Activated CD4-positive, alpha-beta T cell treated with anti-CD3 and anti-CD28 coated beads, Interleukin-2, amount 10 ng/mL, durations not matched to agents 7 days and 5 days (primary cell): ENCODE results near the gene SGF29. TPM values are rescaled to one million over a fixed set of nuclear protein-coding genes. Genes with fewer than 3 reads are reported as not detected.
A peak's percentile ranks its signal among the peaks of the same experiment; 100 is the strongest.
"Not testable (repeated sequence)": the region's sequence is repeated elsewhere in the genome, so short reads cannot be mapped to it uniquely, and the experiment has no call there.

Source experiments
- CTCF ChIA-PET: fragments of 350-600 bp; sonication (Branson Sonifier 250); formaldehyde crosslinking; loops from one replicate; lab custom pipeline; 2021; ENCODE audit warnings: antibody characterized with exemption; lab: Charles Lee
- POLR2A ChIA-PET: fragments of 350-600 bp; sonication (Branson Sonifier 250); formaldehyde crosslinking; loops from one replicate; lab custom pipeline; 2021; ENCODE audit warnings: antibody characterized with exemption; lab: Charles Lee
- DNase-seq: peaks from one replicate; pipeline ENCODE4 v3.0.0-alpha.2; 2020
- H3K27ac Mint-ChIP-seq: one replicate; pipeline ENCODE4 v1.8.0; 2021; ENCODE audit warnings: mild to moderate bottlenecking, moderate library complexity, mixed read lengths
- H3K27me3 Mint-ChIP-seq: one replicate; pipeline ENCODE4 v1.8.0; 2021; ENCODE audit warnings: mixed read lengths
- H3K36me3 Mint-ChIP-seq: one replicate; pipeline ENCODE4 v1.8.0; 2021; ENCODE audit warnings: low read depth, mixed read lengths
- H3K4me1 Mint-ChIP-seq: one replicate; pipeline ENCODE4 v1.8.0; 2021; ENCODE audit warnings: mixed read lengths
- H3K4me3 Mint-ChIP-seq: one replicate; pipeline ENCODE4 v1.8.0; 2021; ENCODE audit warnings: mild to moderate bottlenecking, moderate library complexity, mixed read lengths
- H3K9me3 Mint-ChIP-seq: one replicate; pipeline ENCODE4 v1.8.0; 2021; ENCODE audit warnings: mixed read lengths
- total RNA-seq, 2 experiments: library from RNA; stranded (reverse); gene quantifications; one replicate each; pipeline ENCODE4 v1.2.3, GENCODE V29; 2021

The SGF29 gene
- total RNA-seq, 2 experiments from 2014 or later: 49.3 to 60.6 TPM

DNA sequence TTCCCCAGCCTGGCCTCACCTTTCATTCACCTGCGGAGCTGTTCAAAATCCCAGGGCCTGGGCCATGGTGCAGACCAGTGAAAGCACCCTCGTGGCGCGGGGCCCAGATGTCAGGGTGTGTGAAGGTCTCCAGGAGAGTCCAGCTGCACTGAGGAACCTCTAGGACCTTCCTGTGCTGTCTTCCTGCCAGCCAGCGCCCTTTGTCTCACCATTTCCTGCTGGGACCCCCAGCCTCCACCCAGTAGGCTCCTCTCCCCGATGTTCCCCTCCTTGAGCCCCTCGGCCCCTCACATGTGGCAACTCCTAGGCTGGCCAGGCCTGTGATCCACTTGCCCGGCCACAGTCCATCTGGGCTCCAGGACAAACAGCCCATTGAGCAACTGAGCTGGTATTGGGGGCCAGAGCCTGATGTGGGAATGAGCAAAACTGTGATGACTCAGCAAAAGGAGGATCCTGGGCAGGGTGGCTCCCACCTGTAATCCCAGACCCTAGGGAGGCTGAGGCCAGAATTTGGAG lies 42.5 kb downstream of the SGF29 start:
- DNase-seq: no peak
- no peaks in the 10 kb centered on the region for H3K27me3 Mint-ChIP-seq
- CTCF ChIA-PET: interaction anchor here (1.1 kb wide), 1 partner anchor 11 kb away, joined by 3 read pairs; no protein-coding TSS in a partner anchor
- POLR2A ChIA-PET: no interaction called here
- no peaks in the 10 kb centered on the region for H3K9me3 Mint-ChIP-seq
- H3K27ac Mint-ChIP-seq: no peak overlapping the region
- no peak overlapping the region for H3K4me3 Mint-ChIP-seq
- H3K36me3 Mint-ChIP-seq: peaks cover 8% of the 10 kb centered on the region
- peaks cover 7% of the 10 kb centered on the region for H3K4me1 Mint-ChIP-seq

DNA sequence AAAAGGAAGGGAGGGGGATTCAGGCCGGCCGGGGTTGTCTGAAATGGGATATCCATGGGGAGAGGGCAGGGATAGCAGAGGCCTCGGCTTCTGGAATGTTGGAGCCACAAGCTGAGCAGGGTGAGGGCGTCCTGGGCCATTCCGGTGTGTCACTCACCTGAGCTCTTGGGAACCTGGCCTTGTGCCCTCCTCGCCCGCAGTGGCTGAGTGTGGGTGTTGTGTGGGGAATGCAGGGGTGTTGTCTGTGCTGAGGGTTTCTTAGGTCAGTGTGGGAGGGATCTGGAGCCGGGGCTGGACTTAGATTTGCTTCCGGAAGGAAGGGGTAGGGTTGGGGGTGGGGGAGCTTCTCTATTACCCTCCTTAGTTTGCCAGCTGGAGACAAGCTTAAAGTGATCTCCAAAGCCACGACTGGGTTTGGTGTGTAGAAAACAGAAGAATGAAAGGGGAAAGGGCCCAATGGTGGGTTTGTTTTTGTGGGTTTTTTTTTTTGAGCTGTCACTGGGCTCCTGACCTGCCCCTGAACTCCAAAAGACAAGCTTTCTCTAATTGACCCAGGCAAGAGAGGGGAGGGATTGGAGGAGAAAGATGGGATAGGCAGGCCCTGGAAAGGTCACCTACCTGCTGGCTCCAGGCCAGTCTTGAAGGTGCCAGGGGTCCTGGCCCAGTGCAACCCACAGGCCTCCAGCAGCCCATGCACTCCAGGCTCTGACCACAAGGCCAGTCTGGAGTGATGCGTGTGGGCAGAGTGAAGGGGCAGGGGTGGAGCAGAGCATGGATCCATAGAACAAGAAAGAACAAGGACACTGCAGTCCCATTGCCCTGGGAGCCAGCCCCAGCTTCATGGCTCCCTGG lies 43.3 kb downstream of the SGF29 start, which contains the start of gene SULT1A2:
Gene SULT1A2, minus strand, starts transcription at position 211 of the 852 bp plus-strand sequence. CDS start 1,120 bp downstream, outside the sequence.
- Mint-ChIP-seq H3K9me3 (no peaks in the 10 kb centered on the region), H3K27ac (no peak within 1 kb of the TSS), H3K27me3 (no peaks in the 10 kb centered on the region), H3K36me3 (peaks cover 4% of the 10 kb centered on the region), H3K4me1 (peaks cover 7% of the 10 kb centered on the region), H3K4me3 (no peak within 1 kb of the TSS)
- CTCF ChIA-PET: interaction anchor here (0.5 to 1.2 kb wide), 5 partner anchors 10 to 254 kb away, joined by 3 to 4 read pairs (median 3); no protein-coding TSS in a partner anchor
- POLR2A ChIA-PET: no interaction called here
- no peak for DNase-seq

DNA sequence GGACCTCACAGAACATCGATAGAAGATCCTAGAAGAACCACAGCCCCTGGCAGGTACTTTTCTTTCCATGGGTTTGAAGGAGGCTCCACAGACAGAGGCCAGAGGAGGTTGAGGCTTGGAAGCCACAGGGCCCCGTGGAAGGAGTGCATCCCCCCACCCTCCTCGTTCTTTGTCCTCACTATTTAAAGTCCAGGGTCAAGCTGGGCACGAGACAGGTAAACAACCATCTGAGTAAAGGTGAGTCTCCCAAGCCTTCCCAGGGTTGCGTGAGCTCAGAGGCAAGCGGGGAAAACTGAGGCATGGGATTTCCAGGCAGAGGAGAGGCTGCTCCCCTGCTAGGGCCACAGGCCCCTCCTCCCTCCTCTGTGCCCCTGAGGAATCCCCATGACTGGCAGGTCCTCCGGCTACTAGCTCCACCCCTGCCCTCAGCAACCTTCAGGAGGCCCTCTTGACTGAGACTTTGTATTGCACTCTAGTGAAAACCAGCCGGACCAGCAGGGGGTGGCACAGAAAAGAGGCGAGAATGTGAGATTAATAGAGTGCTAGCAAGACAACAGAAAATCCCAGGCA lies 44.1 kb downstream of the SGF29 start:
- peaks cover 7% of the 10 kb centered on the region for H3K4me1 Mint-ChIP-seq
- no peaks in the 10 kb centered on the region for H3K27me3 Mint-ChIP-seq
- peak overlapping the region; percentile 60 for H3K27ac Mint-ChIP-seq
- ChIA-PET POLR2A (no interaction called here), CTCF (interaction anchor here (0.5 to 1.2 kb wide), 5 partner anchors 12 to 253 kb away, joined by 3 to 4 read pairs (median 3); partner anchors contain the start of gene SULT1A1)
- no peak for DNase-seq
- no peaks in the 10 kb centered on the region for H3K9me3 Mint-ChIP-seq
- peaks cover under 1% of the 10 kb centered on the region for H3K36me3 Mint-ChIP-seq
- H3K4me3 Mint-ChIP-seq: no peak overlapping the region

- CTCF ChIA-PET, H3K27ac Mint-ChIP-seq: not testable (repeated sequence)
Measured at GRCh38 chr16:28599377-28600285, 45.9 kb downstream of the SGF29 start.

GRCh38 chr16:28600965-28601364 lies 47.2 kb downstream of the SGF29 start:
- H3K4me3 Mint-ChIP-seq, H3K27ac Mint-ChIP-seq, H3K36me3 Mint-ChIP-seq, H3K4me1 Mint-ChIP-seq, DNase-seq, CTCF ChIA-PET, H3K9me3 Mint-ChIP-seq, POLR2A ChIA-PET, H3K27me3 Mint-ChIP-seq: not testable (repeated sequence)

More at GRCh38 chr16:28599377-28600285, 45.9 kb downstream of the SGF29 start:
- POLR2A ChIA-PET, H3K27me3 Mint-ChIP-seq, H3K36me3 Mint-ChIP-seq, H3K9me3 Mint-ChIP-seq, H3K4me1 Mint-ChIP-seq, H3K4me3 Mint-ChIP-seq, DNase-seq: not testable (repeated sequence)

GRCh38 chr16:28601589-28601988 lies 47.9 kb downstream of the SGF29 start:
- H3K9me3 Mint-ChIP-seq, H3K36me3 Mint-ChIP-seq, H3K4me3 Mint-ChIP-seq, CTCF ChIA-PET, H3K27me3 Mint-ChIP-seq, DNase-seq, POLR2A ChIA-PET, H3K4me1 Mint-ChIP-seq, H3K27ac Mint-ChIP-seq: not testable (repeated sequence)

GRCh38 chr16:28602062-28602461 lies 48.3 kb downstream of the SGF29 start:
- POLR2A ChIA-PET, H3K9me3 Mint-ChIP-seq, H3K36me3 Mint-ChIP-seq, H3K27me3 Mint-ChIP-seq, DNase-seq, H3K4me3 Mint-ChIP-seq, CTCF ChIA-PET, H3K4me1 Mint-ChIP-seq, H3K27ac Mint-ChIP-seq: not testable (repeated sequence)

DNA sequence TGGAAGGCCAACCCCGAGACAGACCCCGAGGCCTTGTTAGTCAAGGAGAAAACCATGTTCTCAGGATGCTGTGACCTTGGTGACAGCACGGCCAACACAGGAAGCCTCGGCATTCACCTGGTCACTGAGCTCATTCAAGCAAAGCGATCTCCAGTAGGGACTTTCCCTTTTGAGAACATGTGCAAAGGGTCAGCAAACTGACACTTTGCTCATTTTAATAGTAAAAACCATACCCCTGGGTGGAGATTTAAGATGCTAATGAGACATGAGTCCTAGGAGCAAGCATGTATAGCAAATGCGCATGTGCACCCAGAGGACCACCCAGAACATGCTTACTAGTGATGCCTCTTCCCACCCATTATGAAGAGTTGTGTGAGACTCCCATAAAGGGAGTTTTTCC lies 48.8 kb downstream of the SGF29 start:
- ChIA-PET CTCF (interaction anchor here (2.5 kb wide), 1 partner anchor 9 kb away, joined by 10 read pairs; no protein-coding TSS in a partner anchor), POLR2A (no interaction called here)
- no peak overlapping the region for H3K4me3 Mint-ChIP-seq

DNA sequence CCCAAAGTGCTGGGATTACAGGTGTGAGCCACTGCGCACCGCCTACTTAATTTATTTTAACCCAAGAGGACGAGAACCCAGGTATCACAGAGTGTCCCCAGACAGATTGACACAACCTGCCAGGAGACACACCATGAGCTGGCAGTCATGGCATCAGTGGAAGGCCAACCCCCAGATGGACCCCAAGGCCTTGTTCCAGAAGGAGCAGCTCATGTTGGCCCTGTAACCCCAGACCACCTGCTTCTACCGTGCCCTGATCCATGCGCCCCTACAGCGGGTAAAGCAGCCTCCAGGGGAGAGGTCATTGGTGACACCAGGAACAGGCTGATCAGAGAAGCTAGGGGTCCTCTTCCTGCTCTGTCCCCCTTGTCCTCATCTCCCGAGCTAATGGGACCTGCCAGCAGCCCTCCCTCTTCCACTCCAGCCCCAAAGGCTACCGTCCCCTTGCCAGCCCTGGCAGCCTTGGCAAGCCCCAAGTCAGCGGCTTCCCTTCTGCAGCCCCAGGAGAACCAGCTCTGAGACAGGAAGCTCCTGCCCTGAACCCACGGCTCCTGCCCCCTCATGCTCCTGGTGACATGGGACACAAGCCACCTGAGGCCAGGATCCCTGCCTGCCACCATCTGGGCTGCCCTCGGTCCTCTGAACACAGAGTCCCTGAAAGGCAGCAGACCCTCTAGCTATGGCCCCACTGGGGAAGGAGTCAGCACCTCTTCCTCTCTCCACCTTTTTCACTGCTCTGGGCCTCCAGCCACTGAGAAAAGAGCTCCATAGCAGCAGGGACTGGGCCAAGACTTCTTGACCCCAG lies 49.9 kb downstream of the SGF29 start:
- no peaks in the 10 kb centered on the region for H3K9me3 Mint-ChIP-seq
- no peaks in the 10 kb centered on the region for H3K4me1 Mint-ChIP-seq
- H3K27ac Mint-ChIP-seq: no peak overlapping the region
- no peak overlapping the region for H3K4me3 Mint-ChIP-seq
- CTCF ChIA-PET: interaction anchor here (0.6 to 2.5 kb wide), 5 partner anchors 10 to 44 kb away, joined by 3 to 10 read pairs (median 3); no protein-coding TSS in a partner anchor
- no peaks in the 10 kb centered on the region for H3K27me3 Mint-ChIP-seq
- no peaks in the 10 kb centered on the region for H3K36me3 Mint-ChIP-seq
- POLR2A ChIA-PET: no interaction called here
- no peak for DNase-seq

More for the DNA sequence above, 48.8 kb downstream of the SGF29 start:
- Mint-ChIP-seq H3K36me3 (no peaks in the 10 kb centered on the region), H3K27me3 (no peaks in the 10 kb centered on the region), H3K4me1 (peaks cover under 1% of the 10 kb centered on the region), H3K27ac (no peak overlapping the region), H3K9me3 (no peaks in the 10 kb centered on the region)
- no peak for DNase-seq

DNA sequence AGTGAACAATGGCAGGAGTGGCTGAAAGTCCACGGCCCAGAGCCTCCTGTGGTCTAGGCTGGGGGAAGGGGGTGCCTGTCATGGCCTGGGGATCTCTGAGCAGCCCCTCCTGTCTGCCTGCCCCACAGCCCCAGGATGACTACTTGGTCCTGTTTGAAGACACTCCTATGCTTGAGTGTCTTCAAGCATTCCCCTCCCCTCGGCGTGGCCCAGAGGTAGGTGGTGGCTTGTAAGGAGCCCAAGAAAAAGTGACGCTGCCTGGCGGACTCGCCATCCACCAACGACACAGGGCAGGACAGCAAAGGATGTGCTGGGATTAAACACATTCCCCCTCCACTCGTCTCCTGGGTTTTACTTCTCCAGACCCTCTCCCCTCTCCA lies 50.5 kb downstream of the SGF29 start:
- CTCF ChIA-PET: interaction anchor here (0.8 to 2.5 kb wide), 3 partner anchors 11 to 16 kb away, joined by 3 to 10 read pairs (median 3); no protein-coding TSS in a partner anchor

DNA sequence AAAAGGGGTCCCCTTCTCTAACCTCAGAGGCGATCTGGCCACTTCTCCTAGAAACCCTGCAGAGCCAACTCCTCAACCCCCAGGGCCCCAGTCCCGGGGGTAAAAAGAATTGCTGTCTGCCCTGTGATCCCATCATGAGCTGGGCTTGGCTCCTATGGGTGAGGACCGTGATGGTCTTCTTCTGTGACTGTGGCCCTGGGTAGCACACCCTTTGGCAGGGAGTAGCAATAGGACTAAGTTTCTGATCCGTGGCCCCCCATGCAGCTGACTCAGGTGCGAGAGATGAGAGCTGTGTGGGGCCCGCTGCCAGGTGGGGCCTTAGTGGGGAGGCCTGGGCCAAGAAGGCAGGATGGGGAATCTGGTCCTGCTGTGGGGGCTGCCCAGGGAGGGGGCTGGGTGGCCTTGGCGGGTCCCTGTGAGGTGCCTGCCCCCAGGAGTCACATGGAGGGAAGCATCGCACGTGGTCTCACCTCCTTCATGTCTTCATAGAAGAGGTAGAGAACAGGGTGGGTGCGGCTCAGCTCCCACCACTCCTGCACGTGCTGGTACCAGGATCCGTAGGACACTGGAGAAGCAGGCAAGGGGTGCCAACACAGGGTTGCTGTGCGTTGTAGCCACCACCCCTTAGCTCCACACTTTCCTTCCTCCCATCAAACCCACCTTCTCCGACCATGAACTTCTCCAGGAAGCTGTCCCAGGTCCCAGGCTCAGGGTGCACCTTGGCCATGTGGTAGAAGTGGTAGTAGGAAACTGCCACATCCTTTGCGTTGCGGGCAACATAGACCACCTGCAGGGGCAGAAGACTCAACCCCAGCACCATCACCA lies 52.8 kb downstream of the SGF29 start:
- peak overlapping the region; percentile 41 for H3K27ac Mint-ChIP-seq
- H3K27me3 Mint-ChIP-seq: no peaks in the 10 kb centered on the region
- H3K9me3 Mint-ChIP-seq: no peaks in the 10 kb centered on the region
- peaks cover 20% of the 10 kb centered on the region for H3K4me1 Mint-ChIP-seq
- CTCF ChIA-PET: interaction anchor here (1.0 kb wide), 1 partner anchor 10 kb away, joined by 3 read pairs; the partner anchor contains the start of gene SULT1A2
- DNase-seq: no peak
- H3K36me3 Mint-ChIP-seq: no peaks in the 10 kb centered on the region
- H3K4me3 Mint-ChIP-seq: no peak overlapping the region
- POLR2A ChIA-PET: no interaction called here

More for the DNA sequence above, 50.5 kb downstream of the SGF29 start:
- Mint-ChIP-seq H3K9me3 (no peaks in the 10 kb centered on the region), H3K27me3 (no peaks in the 10 kb centered on the region), H3K27ac (no peak overlapping the region), H3K36me3 (no peaks in the 10 kb centered on the region), H3K4me3 (no peak overlapping the region), H3K4me1 (peaks cover 1% of the 10 kb centered on the region)
- POLR2A ChIA-PET: no interaction called here
- DNase-seq: no peak
